Gastroesophageal sphincter (tissue), 3 donors: Measurements from ENCODE around the gene RAPGEF2.

Experiments used
- POLR2A ChIP-seq, 2 donors: fragments of 450-650 bp; IDR thresholded peaks; one replicate each; pipeline ENCODE4 v1.6.1; 2017; ENCODE audit warnings: antibody characterized with exemption in 2 of 2, mild to moderate bottlenecking in 2 of 2, moderate library complexity in 1 of 2
- POLR2AphosphoS5 ChIP-seq: sonication (generic); formaldehyde crosslinking; IDR thresholded peaks from one replicate; pipeline ENCODE4 v1.6.1; 2017; ENCODE audit warnings: antibody characterized with exemption
- TF ChIP-seq, protein P1 (sequence below), 4 experiments: fragments of 200-600 bp in 2 of 4; fragments of 450-650 bp in 2 of 4; sonication (generic) in 1 of 4; IDR thresholded peaks; one replicate each; pipeline ENCODE4 v1.5.1; 2017 to 2019; ENCODE audit warnings: antibody characterized with exemption in 4 of 4, mild to moderate bottlenecking in 2 of 4, moderate library complexity in 2 of 4

DNA sequence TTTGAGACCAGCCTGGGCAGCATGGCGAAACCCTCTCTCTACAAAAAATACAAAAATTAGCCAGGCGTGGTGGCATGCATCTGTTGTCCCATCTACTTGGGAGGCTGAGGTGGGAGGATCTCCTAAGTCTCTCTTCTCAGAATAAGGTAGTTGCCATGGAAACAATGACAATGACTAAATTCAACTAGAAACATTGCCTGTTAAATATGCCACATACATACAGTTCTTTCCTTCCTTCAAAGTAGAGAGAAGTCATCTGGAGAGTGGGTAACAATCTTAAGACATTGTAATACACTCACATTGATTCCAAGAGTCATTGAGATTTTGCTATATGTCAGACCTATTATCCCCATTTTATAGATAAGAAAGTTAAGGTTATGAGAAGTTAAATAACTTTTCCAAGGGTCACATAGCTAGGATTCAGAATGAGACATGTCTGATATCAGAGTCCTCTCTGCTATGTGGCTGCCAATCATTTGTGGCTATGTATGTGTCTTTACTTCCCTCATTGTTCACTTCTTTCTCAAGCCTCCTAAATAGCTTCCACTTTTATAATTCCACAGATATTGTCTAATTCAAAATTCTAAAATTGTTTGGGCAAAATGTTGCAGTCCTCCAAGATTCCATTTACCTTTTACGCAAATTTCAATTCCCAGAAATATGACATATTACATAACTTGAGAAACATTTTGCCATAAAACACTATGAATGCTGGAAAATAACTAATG lies 37.2 kb upstream of the RAPGEF2 start:
- TF ChIP-seq, protein P1, sequence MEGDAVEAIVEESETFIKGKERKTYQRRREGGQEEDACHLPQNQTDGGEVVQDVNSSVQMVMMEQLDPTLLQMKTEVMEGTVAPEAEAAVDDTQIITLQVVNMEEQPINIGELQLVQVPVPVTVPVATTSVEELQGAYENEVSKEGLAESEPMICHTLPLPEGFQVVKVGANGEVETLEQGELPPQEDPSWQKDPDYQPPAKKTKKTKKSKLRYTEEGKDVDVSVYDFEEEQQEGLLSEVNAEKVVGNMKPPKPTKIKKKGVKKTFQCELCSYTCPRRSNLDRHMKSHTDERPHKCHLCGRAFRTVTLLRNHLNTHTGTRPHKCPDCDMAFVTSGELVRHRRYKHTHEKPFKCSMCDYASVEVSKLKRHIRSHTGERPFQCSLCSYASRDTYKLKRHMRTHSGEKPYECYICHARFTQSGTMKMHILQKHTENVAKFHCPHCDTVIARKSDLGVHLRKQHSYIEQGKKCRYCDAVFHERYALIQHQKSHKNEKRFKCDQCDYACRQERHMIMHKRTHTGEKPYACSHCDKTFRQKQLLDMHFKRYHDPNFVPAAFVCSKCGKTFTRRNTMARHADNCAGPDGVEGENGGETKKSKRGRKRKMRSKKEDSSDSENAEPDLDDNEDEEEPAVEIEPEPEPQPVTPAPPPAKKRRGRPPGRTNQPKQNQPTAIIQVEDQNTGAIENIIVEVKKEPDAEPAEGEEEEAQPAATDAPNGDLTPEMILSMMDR (IDR thresholded peaks at IDR 0.05), result no peak
- TF ChIP-seq POLR2A (IDR thresholded peaks at IDR 0.05), result no peak
- no peak for TF ChIP-seq POLR2AphosphoS5
